Skeletal muscle tissue (tissue), 4 donors: ENCODE results near the gene PRSS50. TPM values are rescaled to one million over a fixed set of nuclear protein-coding genes. Genes with fewer than 3 reads are reported as not detected.
A peak's percentile ranks its signal among the peaks of the same experiment; 100 is the strongest.

Experiments used
- H3K27ac ChIP-seq: one replicate; pipeline ENCODE4 v1.7.0; 2013; ENCODE audit warnings: mild to moderate bottlenecking, low read depth, low read length, inconsistent platforms
- H3K27me3 ChIP-seq, 3 donors: one replicate each; pipeline ENCODE4 v1.7.0; 2013; ENCODE audit warnings: low read length in 3 of 3; ENCODE audit not compliant: control insufficient read depth in 3 of 3, insufficient read depth in 3 of 3
- H3K36me3 ChIP-seq, 3 donors: one replicate each; pipeline ENCODE4 v1.7.0; 2013; ENCODE audit warnings: low read length in 3 of 3; ENCODE audit not compliant: control insufficient read depth in 3 of 3, insufficient read depth in 3 of 3
- H3K4me1 ChIP-seq, 3 donors: one replicate each; pipeline ENCODE4 v1.7.0; 2013; ENCODE audit warnings: low read length in 3 of 3, mild to moderate bottlenecking in 3 of 3; ENCODE audit not compliant: control insufficient read depth in 3 of 3, insufficient read depth in 3 of 3
- H3K4me3 ChIP-seq, 3 donors: one replicate each; pipeline ENCODE4 v1.7.0; 2013; ENCODE audit warnings: low read length in 3 of 3
- H3K9ac ChIP-seq, 3 donors: one replicate each; pipeline ENCODE4 v1.7.0; 2013; ENCODE audit warnings: low read length in 3 of 3, mild to moderate bottlenecking in 3 of 3, moderate library complexity in 2 of 3, low read depth in 1 of 3
- H3K9me3 ChIP-seq, 3 donors: one replicate each; pipeline ENCODE4 v1.7.0; 2013; ENCODE audit warnings: low read length in 3 of 3; ENCODE audit not compliant: control insufficient read depth in 3 of 3
- total RNA-seq: library from RNA; depleted of rRNA; stranded (reverse); fragments of >200 nt; gene quantifications from one replicate; pipeline ENCODE4 v1.2.3, GENCODE V29; 2014
- donor health status: Osteomylitis.

The PRSS50 gene
- total RNA-seq, 1 donor from 2014 or later: not detected

DNA sequence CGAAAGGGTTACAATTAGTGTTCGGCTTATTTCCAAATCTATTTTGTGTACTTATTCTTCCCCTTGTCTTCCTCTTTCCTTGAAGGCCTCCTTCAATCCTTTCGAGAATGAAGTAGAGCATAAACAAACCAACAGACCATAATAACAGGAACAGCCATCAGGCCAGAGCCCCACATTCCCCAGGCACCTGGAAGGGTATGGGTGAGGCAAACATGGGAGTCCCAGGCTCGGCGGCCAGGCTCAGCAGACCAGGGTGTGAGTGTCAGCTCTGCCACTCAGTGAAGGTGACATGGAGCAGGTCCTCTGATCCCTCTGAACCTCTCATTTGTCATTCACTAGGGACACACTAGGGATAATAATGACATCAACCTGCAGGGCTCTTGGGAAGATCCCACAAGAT is 38.0 kb downstream of the PRSS50 start:
- H3K4me3 ChIP-seq: no peak overlapping the region
- peaks cover 31 to 50% (median 32%) of the 10 kb centered on the region in 3 donors for H3K36me3 ChIP-seq
- no peak overlapping the region for H3K27ac ChIP-seq
- no peaks in the 10 kb centered on the region for H3K9me3 ChIP-seq
- peaks cover 8 to 14% (median 10%) of the 10 kb centered on the region in 3 donors for H3K4me1 ChIP-seq
- H3K9ac ChIP-seq: no peak overlapping the region
- H3K27me3 ChIP-seq: no peaks in the 10 kb centered on the region

DNA sequence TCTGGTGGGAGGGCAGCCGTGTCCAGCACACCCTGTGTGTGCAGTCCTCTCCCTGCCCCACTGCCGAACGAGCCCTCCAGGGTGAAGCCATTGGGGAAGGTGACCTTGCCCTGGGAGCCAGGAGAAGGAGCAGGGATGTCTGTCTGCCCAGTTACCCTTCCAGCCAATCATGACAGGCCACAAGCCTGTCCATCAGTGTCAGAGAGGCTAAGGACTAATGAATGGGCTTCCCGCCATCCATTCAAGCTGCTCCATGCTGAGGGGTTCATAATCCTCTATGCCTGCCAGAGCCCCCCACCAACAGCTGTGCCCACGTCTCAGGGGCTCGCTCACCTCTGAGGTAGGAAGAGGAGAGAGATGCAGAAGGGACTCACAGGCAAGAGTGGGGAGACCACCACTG is 39.4 kb downstream of the PRSS50 start:
- Histone ChIP-seq H3K9ac (no peak overlapping the region), H3K36me3 (peaks cover 33 to 50% (median 37%) of the 10 kb centered on the region in 3 donors), H3K9me3 (no peaks in the 10 kb centered on the region), H3K27ac (no peak overlapping the region), H3K27me3 (no peaks in the 10 kb centered on the region), H3K4me1 (peaks cover 8 to 14% (median 10%) of the 10 kb centered on the region in 3 donors), H3K4me3 (no peak overlapping the region)

DNA sequence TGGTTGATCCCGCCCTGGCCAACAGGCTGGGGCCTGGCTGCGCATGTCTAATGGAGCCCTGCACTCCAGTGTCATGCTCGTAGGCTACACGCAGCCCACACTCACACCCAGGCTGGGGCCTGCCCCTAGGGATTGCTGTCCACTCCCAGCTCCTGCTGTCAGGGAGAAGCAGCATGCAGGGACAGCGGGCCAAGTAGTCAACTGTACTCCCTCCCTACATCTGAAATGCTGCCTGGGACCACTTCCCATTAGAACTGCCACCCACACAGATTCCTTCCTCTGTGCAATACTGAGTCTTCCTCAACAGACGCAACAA is 40.3 kb downstream of the PRSS50 start:
- Histone ChIP-seq H3K9me3 (no peaks in the 10 kb centered on the region), H3K27me3 (no peaks in the 10 kb centered on the region), H3K4me1 (peaks cover 8 to 14% (median 10%) of the 10 kb centered on the region in 3 donors), H3K27ac (no peak overlapping the region), H3K9ac (no peak overlapping the region), H3K4me3 (no peak overlapping the region), H3K36me3 (peaks cover 32 to 45% (median 35%) of the 10 kb centered on the region in 3 donors)

DNA sequence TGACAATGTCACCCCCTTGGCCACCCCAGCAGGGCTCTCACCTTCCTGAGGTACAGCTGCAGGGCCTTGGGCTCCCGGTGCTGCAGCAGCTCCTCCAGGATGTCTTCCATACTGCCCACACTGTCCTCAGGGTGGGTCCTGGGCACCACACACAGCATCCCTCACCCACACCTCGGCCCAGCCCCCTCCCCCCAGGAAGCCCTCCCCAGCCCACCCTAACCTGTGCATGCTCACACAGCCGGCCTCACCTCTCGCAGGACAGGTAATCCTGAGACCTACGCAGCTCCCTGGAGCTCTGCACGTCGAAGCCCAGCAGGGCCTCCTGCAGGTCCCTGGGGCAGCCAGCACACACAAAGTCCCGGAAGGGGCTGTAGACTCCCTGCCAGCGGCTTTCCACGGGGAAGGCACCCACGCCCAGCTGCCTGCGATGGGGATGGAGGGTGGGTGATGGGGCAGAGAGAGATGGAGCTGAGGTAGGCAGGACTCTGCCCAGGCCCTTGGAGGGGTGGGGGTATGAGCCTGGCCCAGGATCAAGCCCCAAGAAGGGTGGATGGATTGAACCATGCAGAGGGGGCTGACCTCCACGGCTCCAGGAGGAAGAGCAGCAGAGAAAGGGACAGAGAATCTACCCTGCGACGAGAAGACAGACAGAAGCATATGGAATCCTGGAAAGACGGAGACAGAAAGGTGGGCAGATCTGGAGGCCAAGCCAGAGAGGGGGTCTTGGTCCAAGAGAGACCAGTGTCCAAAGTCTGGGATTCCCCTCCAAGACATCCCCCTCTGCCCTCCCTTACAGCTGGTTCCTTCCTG is 40.9 kb downstream of the PRSS50 start:
- Histone ChIP-seq H3K9ac (no peak overlapping the region), H3K4me1 (peaks cover 8 to 14% (median 10%) of the 10 kb centered on the region in 3 donors), H3K27me3 (no peaks in the 10 kb centered on the region), H3K27ac (no peak overlapping the region), H3K36me3 (peaks cover 33 to 45% (median 34%) of the 10 kb centered on the region in 3 donors), H3K4me3 (no peak overlapping the region), H3K9me3 (no peaks in the 10 kb centered on the region)

DNA sequence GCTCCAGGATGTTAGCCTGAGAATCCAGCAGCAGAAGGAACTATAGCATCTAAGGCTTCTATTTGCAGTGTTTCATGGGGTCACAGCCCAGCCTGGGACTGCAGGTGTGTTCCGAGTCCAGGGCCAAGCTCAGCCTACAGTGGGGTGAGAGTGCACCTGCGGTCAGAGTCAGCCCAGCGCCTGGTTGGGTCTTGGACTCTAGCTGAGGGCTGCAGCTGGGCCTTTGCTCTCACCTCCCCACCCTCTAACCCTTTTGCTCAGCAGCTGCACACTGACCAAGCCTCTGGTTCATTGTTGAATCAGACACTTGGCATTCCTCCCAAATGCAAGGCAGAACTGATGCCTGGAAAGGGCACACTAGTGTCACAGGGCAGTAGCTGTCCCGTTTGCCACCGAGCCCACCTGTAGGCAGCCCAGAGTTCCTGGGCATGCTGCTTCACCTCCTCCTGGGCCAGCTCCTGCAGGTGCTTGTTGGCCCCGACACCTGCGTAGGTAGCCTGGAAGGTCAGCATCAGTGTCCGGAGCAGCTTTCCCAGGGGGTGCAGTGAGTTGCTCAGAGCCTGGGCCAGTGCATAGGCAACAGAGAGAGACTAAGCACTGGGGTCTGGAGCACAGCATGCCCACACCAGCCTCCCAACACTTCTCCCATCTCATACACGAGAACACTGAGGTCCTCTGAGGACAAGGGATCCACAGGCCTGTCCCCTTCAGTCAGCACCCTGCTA is 41.7 kb downstream of the PRSS50 start:
- Histone ChIP-seq H3K36me3 (peaks cover 35 to 45% (median 38%) of the 10 kb centered on the region in 3 donors), H3K4me1 (peaks cover 8 to 14% (median 10%) of the 10 kb centered on the region in 3 donors), H3K27ac (no peak overlapping the region), H3K27me3 (no peaks in the 10 kb centered on the region), H3K4me3 (no peak overlapping the region), H3K9ac (peak overlapping the region in 1 of 3 donors; percentile 16), H3K9me3 (no peaks in the 10 kb centered on the region)

DNA sequence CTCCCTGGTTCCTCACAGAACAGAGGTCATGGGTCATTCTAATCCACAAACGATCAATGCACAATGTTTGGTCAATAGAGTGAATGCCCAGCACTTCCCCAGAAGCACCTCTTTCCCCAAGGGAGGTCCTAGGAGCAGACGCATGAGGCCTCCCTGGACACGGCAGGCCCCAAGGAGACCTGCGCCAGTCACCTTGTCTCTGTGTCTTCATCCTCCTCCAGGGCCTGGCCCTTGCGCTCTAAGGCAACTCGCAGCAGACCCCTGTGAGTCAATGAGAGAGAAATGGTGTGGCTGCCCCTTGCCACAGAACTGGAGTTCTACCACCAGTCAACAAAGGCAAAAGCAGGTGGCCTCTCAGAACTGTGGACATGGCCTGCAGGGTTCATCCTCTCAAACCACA is 42.2 kb downstream of the PRSS50 start:
- peaks cover 38 to 48% (median 40%) of the 10 kb centered on the region in 3 donors for H3K36me3 ChIP-seq
- no peaks in the 10 kb centered on the region for H3K9me3 ChIP-seq
- no peak overlapping the region for H3K9ac ChIP-seq
- H3K27me3 ChIP-seq: no peaks in the 10 kb centered on the region
- H3K4me1 ChIP-seq: peaks cover 8 to 14% (median 10%) of the 10 kb centered on the region in 3 donors
- H3K27ac ChIP-seq: no peak overlapping the region
- no peak overlapping the region for H3K4me3 ChIP-seq

DNA sequence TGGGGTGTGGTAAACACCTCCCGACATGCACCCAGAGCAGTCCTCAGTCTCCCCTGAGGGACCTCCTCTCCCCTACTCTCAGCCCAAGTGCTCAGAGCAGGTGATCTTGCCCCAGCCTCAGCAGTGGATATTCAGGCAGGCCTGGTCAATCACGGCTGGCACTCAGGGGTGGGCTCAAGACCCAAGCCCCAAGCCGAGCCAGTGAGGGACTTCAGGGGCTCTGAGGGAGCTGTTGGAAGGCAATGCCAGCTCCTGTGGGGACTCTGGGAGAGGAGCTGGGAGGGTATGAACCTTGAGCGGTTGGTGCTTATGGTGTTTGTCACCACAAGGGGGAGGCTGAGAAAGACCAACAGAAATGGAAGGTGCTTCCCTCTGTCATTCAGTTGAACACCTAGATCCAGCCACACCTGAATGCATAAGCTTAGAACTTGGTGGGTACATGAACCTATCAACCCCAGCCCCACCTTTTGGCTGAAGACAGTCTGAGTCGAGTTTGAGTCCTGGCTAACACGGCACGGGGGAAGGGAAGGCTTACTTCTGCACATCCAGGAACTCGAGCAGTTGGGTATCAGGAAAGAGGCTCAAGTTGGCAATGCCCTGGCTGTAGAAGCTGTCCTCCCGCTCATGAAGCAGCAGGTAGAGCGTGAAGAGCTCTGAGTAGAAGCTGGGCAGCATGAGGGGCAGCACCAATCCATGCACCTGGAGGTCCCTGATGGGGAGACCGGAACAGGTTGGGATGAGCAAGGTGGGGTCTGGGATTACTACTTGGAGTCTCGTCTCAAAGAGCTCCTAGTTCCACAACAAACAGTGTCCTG is 43.4 kb downstream of the PRSS50 start:
- Histone ChIP-seq H3K27me3 (no peaks in the 10 kb centered on the region), H3K4me3 (no peak overlapping the region), H3K4me1 (peaks cover 8 to 14% (median 10%) of the 10 kb centered on the region in 3 donors), H3K27ac (no peak overlapping the region), H3K9ac (no peak overlapping the region), H3K9me3 (no peaks in the 10 kb centered on the region), H3K36me3 (peaks cover 35 to 40% (median 37%) of the 10 kb centered on the region in 3 donors)

DNA sequence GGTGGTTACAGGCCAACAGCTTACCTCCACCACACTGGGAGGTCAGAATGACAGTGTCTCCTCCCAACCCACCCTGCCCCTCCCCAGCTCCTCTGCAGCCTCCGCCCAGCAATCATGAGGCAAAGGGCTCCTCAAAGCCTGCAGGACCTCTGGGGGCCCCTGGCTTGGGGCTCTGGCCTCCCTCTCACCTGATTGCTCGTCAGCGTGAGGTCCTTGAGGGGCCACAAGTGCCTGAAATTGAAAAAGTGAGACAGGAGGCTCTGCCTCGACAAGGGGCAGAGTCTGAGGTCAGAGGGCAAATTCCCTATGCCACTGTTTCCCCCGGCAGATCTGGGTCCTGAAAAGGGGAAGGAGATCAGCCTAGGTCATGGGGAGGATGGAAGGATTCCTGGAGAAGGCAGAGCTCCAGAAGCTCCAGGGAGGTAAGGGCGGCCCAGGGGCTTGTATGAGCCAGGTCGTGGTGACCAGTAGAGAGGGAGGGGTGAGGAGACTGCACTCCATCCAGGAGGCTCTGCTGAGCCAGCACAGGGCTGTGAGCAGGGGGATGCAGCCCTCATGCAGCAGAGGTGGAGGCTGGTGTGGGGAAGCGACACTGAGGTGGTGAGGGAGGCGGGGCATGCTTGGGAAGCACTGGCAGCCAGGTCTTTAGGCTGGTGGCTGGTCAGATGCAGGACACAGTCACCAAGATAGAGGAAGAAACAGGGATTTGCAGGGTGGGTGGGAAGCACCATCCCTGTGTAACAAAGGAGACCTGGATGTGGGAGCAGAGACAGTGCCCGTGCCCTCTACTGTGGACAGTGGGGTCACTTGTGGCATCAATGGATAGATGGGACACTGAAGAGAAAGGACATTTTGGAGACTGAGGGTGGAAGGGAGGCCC is 44.3 kb downstream of the PRSS50 start:
- Histone ChIP-seq H3K27ac (no peak overlapping the region), H3K4me1 (peaks cover 8 to 14% (median 10%) of the 10 kb centered on the region in 3 donors), H3K4me3 (no peak overlapping the region), H3K36me3 (peaks cover 32 to 40% (median 37%) of the 10 kb centered on the region in 3 donors), H3K9ac (no peak overlapping the region), H3K27me3 (no peaks in the 10 kb centered on the region), H3K9me3 (no peaks in the 10 kb centered on the region)

DNA sequence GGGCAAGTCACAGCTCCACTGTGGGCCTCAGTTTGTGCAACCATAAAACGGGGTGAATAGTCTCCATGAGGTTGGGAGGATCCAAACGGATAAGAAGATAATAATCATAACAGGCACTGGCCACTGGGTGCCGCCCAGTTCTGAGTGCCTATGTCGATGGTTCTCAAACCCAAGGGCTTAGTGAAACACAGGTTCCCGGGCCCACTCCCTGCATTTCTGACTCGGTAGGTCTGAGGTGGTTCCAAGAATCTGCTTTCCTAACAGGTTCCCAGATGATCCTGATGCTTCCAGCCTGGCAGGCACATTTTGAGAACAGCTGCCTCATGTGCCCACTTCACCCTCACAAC is 45.3 kb downstream of the PRSS50 start:
- no peak overlapping the region for H3K9ac ChIP-seq
- no peaks in the 10 kb centered on the region for H3K9me3 ChIP-seq
- no peak overlapping the region for H3K27ac ChIP-seq
- H3K27me3 ChIP-seq: no peaks in the 10 kb centered on the region
- H3K4me3 ChIP-seq: no peak overlapping the region
- peaks cover 32 to 40% (median 37%) of the 10 kb centered on the region in 3 donors for H3K36me3 ChIP-seq
- peaks cover 7 to 14% (median 10%) of the 10 kb centered on the region in 3 donors for H3K4me1 ChIP-seq
